ENCODE results near the gene IRAG1.

DNA sequence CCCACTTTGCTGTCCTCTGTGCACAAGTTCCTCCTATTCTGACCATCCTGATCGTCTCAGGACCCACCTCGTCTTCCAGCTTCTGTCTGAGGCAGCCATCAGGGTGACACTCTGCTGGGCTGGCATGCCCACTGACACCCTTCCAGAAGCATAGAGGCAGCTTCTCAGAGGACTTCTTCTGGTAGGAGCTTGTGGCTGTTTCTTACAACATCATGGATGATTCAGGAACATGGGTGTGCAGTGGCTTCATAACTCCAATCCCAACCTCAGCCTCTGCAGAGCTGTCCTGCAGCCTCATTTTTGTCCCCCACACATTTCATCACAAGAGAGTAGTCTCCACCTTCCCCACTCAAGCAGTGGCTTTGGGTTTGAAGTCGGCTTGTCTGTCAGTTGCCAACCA lies 36.6 kb upstream of the IRAG1 start:
- TF ChIP-seq, protein P1, sequence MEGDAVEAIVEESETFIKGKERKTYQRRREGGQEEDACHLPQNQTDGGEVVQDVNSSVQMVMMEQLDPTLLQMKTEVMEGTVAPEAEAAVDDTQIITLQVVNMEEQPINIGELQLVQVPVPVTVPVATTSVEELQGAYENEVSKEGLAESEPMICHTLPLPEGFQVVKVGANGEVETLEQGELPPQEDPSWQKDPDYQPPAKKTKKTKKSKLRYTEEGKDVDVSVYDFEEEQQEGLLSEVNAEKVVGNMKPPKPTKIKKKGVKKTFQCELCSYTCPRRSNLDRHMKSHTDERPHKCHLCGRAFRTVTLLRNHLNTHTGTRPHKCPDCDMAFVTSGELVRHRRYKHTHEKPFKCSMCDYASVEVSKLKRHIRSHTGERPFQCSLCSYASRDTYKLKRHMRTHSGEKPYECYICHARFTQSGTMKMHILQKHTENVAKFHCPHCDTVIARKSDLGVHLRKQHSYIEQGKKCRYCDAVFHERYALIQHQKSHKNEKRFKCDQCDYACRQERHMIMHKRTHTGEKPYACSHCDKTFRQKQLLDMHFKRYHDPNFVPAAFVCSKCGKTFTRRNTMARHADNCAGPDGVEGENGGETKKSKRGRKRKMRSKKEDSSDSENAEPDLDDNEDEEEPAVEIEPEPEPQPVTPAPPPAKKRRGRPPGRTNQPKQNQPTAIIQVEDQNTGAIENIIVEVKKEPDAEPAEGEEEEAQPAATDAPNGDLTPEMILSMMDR (IDR thresholded peaks at IDR 0.05; ENCODE audit: insufficient read depth, low read length, poor library complexity, severe bottlenecking) = no peak
- TF ChIP-seq EZH2phosphoT487 (conservative IDR thresholded peaks at IDR 0.05; ENCODE audit: low read length) = no peak
